CD4-positive, alpha-beta T cell treated with Interleukin-4 for 4 hours (primary cell): Measurements from ENCODE around the gene SNX18.

Source experiments
- DNase-seq: peaks from one replicate; pipeline ENCODE4 v3.0.0-alpha.2; 2020

Gene SNX18

GRCh38 chr5:54541823-54542783, 24.5 kb downstream of the SNX18 start:
- DNase-seq: no peak

GRCh38 chr5:54544044-54544443, 26.5 kb downstream of the SNX18 start:
- no peak for DNase-seq

GRCh38 chr5:54545796-54546195, 28.2 kb downstream of the SNX18 start:
- no peak for DNase-seq

GRCh38 chr5:54547711-54548250, 30.2 kb downstream of the SNX18 start:
- DNase-seq: no peak

DNA sequence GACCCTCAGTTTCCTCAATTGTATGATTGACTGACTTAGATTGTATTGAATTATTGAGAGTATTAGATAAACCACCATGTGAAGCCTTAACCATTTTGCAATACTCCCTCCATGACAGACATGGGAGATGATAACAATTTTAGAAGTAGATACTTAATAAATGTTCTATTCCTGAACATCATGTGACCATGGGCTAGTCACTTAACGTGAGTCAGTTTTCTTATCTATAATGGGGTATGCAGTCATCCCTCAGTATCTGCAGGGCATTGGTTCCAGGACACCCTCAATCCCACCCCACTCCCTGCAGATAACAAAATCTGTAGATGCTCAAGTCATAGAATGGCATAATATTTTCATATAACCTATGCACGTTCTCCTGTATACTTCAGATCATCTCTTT, 31.0 kb downstream of the SNX18 start:
- no peak for DNase-seq

DNA sequence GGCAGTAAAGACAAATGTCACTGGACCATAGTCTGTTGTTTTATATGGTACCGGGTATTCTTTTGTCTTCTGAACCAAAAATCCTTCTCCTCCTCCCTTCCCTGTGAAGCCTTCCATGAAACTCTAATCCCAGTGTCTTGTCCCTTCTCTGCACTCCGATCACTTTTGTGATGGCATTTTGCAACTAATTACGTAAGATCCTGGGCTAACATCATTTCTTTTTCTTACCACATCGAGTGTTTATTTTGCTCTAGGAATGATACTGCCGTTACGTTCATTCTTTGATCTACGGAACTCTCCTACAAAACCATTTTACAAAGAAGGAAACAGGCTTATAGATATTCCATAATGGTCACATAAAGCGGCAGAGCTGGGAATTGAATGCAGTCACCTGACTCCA, 33.7 kb downstream of the SNX18 start:
- no peak for DNase-seq

- DNase-seq: no peak
These were observed 34.4 kb downstream of the SNX18 start for GRCh38 chr5:54551926-54552325.

DNA sequence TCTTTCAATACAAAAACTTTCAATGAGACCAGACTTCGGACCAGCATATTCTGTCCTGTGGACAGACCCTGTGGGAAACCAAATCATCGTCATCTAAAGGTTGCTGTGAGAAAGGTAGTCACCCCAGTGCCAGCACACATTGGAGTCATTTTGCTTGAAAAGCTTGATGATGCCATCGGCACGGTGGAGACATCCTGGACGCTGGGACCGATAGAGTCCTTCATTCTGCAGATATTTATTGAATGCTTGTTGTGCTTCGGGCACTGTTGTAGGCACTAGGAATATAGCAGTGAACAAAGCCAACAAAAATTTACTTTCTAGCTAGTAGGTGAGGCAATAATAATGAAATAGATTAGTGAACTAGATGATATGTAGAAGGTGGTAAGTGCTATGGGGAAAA, 34.9 kb downstream of the SNX18 start:
- no peak for DNase-seq

GRCh38 chr5:54553659-54554207, 36.2 kb downstream of the SNX18 start:
- no peak for DNase-seq

- no peak for DNase-seq
These were observed 38.6 kb downstream of the SNX18 start for GRCh38 chr5:54556141-54556540.

- no peak for DNase-seq
These were observed 40.8 kb downstream of the SNX18 start for GRCh38 chr5:54558362-54558761.

- no peak for DNase-seq
These were observed 44.1 kb downstream of the SNX18 start for GRCh38 chr5:54561651-54562050.

- DNase-seq: no peak
These were observed 45.7 kb downstream of the SNX18 start for GRCh38 chr5:54563083-54563761.

- no peak for DNase-seq
These were observed 50.4 kb downstream of the SNX18 start for GRCh38 chr5:54567996-54568395.

DNA sequence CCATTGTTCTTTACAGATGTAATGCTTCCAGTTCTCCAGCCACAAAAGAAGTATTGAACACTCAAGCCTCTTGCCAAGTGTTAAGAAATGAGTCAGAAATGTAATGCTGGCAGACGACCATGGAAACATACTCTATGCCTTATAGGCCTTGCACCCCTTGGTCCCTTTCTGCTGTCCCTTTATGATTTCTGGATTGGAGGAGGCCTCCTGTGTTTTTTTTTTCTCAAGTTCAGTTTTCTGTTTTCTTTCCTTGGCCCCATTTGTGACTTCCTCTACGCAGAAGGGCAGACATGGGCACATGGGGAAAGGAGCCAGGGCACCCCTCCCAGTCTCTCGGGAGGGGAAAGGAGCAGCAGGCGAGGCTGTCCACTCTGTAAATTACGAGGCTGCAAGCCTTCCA, 53.4 kb downstream of the SNX18 start:
- no peak for DNase-seq

GRCh38 chr5:54571462-54571861, 53.9 kb downstream of the SNX18 start:
- no peak for DNase-seq

- DNase-seq: no peak
These were observed 56.4 kb downstream of the SNX18 start for GRCh38 chr5:54573812-54574489.

DNA sequence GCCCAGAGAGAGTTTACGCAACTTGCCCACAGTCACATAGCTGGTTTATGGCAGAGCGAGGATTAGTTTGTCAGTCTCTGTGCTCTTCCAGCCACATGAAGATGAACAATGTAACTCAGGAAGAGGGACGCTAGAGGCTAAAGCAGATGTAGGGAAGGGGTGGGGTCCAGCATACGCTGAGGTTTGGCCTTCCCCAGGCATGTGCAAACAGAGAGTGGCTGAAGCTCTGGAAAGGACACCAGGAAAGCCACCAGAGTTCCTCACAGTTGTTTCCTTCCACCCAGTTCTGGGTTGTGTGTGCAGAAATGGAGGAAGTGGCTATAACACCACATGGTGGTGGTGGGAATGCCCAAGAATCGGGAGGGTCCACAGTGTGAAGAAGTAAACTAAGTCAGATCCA, 60.0 kb downstream of the SNX18 start:
- DNase-seq: no peak

GRCh38 chr5:54577937-54578653, 60.5 kb downstream of the SNX18 start:
- no peak for DNase-seq

DNA sequence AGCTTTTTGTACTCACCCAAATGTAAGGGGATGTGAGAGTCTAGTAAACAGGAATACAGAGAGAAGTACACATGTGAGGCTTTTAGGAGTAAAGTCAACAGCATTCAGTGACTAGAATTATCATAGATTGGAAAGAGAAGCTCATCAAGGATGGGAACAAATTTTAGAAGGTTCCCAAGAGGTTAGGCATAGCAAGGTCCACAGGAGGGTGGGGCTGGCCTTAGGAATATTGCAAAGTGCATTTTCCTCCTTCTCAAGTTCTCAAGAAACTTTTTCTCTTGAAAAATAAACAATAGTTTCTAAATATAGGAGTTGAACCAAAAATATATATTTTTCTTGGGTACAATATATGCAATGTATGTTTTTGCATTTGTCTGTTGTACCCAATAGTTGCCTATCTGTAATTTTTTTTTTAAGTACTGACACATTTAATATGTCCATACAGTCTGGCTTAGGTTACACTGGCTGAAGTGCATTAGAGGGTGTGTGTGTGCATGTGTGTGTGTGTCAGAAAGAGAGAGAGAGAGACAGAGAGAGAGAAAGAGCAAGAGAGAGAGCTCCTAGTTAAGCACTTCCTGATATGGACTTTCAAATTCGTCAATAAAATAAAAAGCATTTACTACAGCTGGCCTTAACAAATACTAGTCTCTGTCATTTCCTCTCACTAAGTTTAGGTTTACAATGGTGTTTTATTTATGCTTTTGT, 62.2 kb downstream of the SNX18 start:
- no peak for DNase-seq

GRCh38 chr5:54580997-54581811, 63.6 kb downstream of the SNX18 start:
- DNase-seq: no peak
